GM21447 (cell line): Measurements from ENCODE around the gene SLC17A9.

Experiments
- ATAC-seq: cut with Tn5 transposase; IDR thresholded peaks from one replicate; pipeline ENCODE4 v1.9.1; 2021; ENCODE audit not compliant: unreplicated experiment

The SLC17A9 gene

GRCh38 chr20:62952373-62952967 lies at the start of gene SLC17A9:
Gene SLC17A9 (plus strand): TSS chr20:62952709. CDS start chr20:62952831, 122 bp downstream.
- peak; percentile 36 for ATAC-seq

- ATAC-seq, result no peak
These were observed 49.4 kb upstream of the SLC17A9 start for GRCh38 chr20:62902926-62903615.

- no peak for ATAC-seq
These were observed 46.9 kb upstream of the SLC17A9 start for GRCh38 chr20:62905536-62906117.

GRCh38 chr20:62906209-62906608 lies 46.3 kb upstream of the SLC17A9 start:
- no peak for ATAC-seq

- ATAC-seq, result no peak
These were observed 45.7 kb upstream of the SLC17A9 start for GRCh38 chr20:62906647-62907375.

GRCh38 chr20:62907384-62908317 lies 44.9 kb upstream of the SLC17A9 start:
- ATAC-seq, result no peak

GRCh38 chr20:62908971-62909791 lies 43.3 kb upstream of the SLC17A9 start:
- no peak for ATAC-seq

- ATAC-seq, result no peak
These were observed 42.2 kb upstream of the SLC17A9 start for GRCh38 chr20:62910217-62910766.

- no peak for ATAC-seq
These were observed 41.6 kb upstream of the SLC17A9 start for GRCh38 chr20:62910777-62911497.

GRCh38 chr20:62911701-62912280 lies 40.7 kb upstream of the SLC17A9 start:
- no peak for ATAC-seq

GRCh38 chr20:62913043-62913630 lies 39.4 kb upstream of the SLC17A9 start:
- no peak for ATAC-seq

GRCh38 chr20:62914436-62914835 lies 38.1 kb upstream of the SLC17A9 start:
- ATAC-seq, result no peak

- ATAC-seq, result no peak
These were observed 37.5 kb upstream of the SLC17A9 start for GRCh38 chr20:62914970-62915457.

GRCh38 chr20:62916703-62917476 lies 35.6 kb upstream of the SLC17A9 start:
- no peak for ATAC-seq

- no peak for ATAC-seq
These were observed 34.8 kb upstream of the SLC17A9 start for GRCh38 chr20:62917720-62918119.

GRCh38 chr20:62918147-62918546 lies 34.4 kb upstream of the SLC17A9 start:
- no peak for ATAC-seq

- no peak for ATAC-seq
These were observed 33.7 kb upstream of the SLC17A9 start for GRCh38 chr20:62918831-62919230.
